Rectal smooth muscle tissue (tissue), 1 donor: ENCODE measurements around the gene NEBL.

Source experiments
- H3K27ac ChIP-seq: one replicate; pipeline ENCODE4 v1.7.0; 2013; ENCODE audit warnings: low read depth, low read length, inconsistent platforms
- H3K27me3 ChIP-seq: one replicate; pipeline ENCODE4 v1.7.0; 2013; ENCODE audit warnings: low read length; ENCODE audit not compliant: control insufficient read depth, insufficient read depth
- H3K36me3 ChIP-seq: one replicate; pipeline ENCODE4 v1.7.0; 2013; ENCODE audit warnings: low read length; ENCODE audit not compliant: control insufficient read depth, insufficient read depth
- H3K4me1 ChIP-seq: one replicate; pipeline ENCODE4 v1.7.0; 2013; ENCODE audit warnings: low read length; ENCODE audit not compliant: control insufficient read depth, insufficient read depth
- H3K4me3 ChIP-seq: one replicate; pipeline ENCODE4 v1.7.0; 2013; ENCODE audit warnings: low read length
- H3K9ac ChIP-seq: one replicate; pipeline ENCODE4 v1.7.0; 2013; ENCODE audit warnings: low read length

Gene NEBL

DNA sequence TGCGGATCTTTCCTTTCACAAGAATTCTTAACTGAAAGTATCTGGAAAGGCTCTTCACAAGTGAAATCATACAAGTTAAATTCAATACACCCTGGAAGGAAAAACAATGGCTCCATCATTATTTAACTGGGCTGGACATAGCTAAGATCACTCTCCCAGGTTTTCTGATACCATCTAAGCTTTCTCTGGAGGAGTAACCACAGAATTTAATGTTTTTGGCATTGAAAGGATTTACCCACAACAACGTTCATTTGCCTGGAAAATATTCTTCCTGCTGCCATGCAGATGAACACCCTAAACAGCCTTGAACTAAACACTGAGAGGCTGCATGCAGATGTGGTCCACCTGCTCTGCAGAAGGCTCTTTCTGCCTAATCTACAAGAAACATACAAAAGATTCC is 4.3 kb downstream of the NEBL start:
- no peak overlapping the region for H3K9ac ChIP-seq
- H3K36me3 ChIP-seq, result no peaks in the 10 kb centered on the region
- no peaks in the 10 kb centered on the region for H3K27me3 ChIP-seq
- no peak overlapping the region for H3K4me3 ChIP-seq
- H3K4me1 ChIP-seq, result no peaks in the 10 kb centered on the region
- H3K27ac ChIP-seq, result no peak overlapping the region

- Histone ChIP-seq H3K27me3 (no peaks in the 10 kb centered on the region), H3K36me3 (no peaks in the 10 kb centered on the region), H3K9ac (no peak overlapping the region), H3K4me3 (no peak overlapping the region), H3K4me1 (no peaks in the 10 kb centered on the region), H3K27ac (no peak overlapping the region)
These were observed 5.0 kb downstream of the NEBL start for GRCh38 chr10:20892011-20892585.

DNA sequence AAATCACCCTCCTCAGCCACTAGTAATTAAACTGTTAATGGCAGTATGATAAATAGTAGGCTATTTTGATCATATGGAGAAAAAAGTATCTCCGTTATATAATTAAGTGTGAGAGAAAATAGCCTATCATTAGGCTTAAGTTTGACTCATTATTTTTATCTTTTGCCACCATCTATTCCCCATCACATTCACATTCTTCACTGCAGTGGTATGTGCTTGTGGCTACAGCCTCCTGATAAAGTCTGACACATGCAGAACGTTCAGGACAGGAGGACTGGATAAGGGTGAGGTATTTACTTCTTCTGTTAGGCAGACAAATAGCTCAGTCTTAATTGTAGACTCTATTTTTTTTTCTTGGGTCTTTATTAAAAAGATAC is 5.8 kb downstream of the NEBL start:
- no peak overlapping the region for H3K27ac ChIP-seq
- H3K4me1 ChIP-seq, result no peaks in the 10 kb centered on the region
- H3K36me3 ChIP-seq, result no peaks in the 10 kb centered on the region
- no peaks in the 10 kb centered on the region for H3K27me3 ChIP-seq
- H3K9ac ChIP-seq, result no peak overlapping the region
- no peak overlapping the region for H3K4me3 ChIP-seq

- Histone ChIP-seq H3K27ac (no peak overlapping the region), H3K4me3 (no peak overlapping the region), H3K27me3 (no peaks in the 10 kb centered on the region), H3K9ac (no peak overlapping the region), H3K36me3 (no peaks in the 10 kb centered on the region), H3K4me1 (no peaks in the 10 kb centered on the region)
These were observed 6.4 kb downstream of the NEBL start for GRCh38 chr10:20890491-20891337.

GRCh38 chr10:20890009-20890408 is 7.1 kb downstream of the NEBL start:
- no peaks in the 10 kb centered on the region for H3K4me1 ChIP-seq
- no peaks in the 10 kb centered on the region for H3K27me3 ChIP-seq
- H3K4me3 ChIP-seq, result no peak overlapping the region
- H3K9ac ChIP-seq, result no peak overlapping the region
- no peak overlapping the region for H3K27ac ChIP-seq
- H3K36me3 ChIP-seq, result no peaks in the 10 kb centered on the region

DNA sequence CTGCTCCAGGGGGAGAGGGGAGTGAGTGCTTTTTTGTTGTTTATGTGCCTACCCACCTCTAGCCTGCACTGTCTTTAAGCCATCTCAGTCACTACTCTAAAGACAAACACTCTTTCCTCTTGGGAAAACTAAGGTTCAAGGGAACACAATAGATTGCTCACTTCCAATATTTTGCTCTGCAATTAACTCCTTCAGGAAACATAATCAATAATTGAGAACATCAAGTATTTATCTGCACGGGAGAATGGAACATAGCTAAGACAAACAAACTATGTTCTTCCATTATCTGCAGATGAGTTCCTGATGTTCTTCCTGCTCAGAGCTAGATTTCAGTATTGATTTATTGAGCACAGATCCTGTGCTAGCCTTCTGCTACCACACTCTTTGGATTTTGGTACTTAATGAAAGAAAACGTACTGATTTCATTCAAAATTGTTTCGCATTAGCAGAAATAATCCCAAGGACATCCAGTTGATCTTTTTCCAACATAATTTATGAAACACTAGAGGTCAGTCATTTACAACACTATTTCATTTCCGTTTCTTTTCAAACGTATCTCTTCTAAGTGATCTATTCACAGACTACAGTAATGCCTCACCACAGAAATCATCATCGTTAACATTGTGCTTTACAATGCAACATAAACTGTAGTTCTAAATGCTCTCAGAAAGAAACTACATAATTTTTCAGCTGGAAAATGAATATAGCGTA is 8.3 kb downstream of the NEBL start:
- Histone ChIP-seq H3K9ac (no peak overlapping the region), H3K27ac (no peak overlapping the region)

GRCh38 chr10:20887706-20888555 is 9.2 kb downstream of the NEBL start:
- Histone ChIP-seq H3K27ac (no peak overlapping the region), H3K4me1 (no peaks in the 10 kb centered on the region), H3K9ac (no peak overlapping the region), H3K4me3 (no peak overlapping the region), H3K27me3 (no peaks in the 10 kb centered on the region), H3K36me3 (no peaks in the 10 kb centered on the region)

More for the DNA sequence above, 8.3 kb downstream of the NEBL start:
- Histone ChIP-seq H3K4me3 (no peak overlapping the region), H3K36me3 (no peaks in the 10 kb centered on the region), H3K4me1 (no peaks in the 10 kb centered on the region), H3K27me3 (no peaks in the 10 kb centered on the region)

- Histone ChIP-seq H3K4me1 (no peaks in the 10 kb centered on the region), H3K9ac (no peak overlapping the region), H3K36me3 (no peaks in the 10 kb centered on the region), H3K27me3 (no peaks in the 10 kb centered on the region), H3K4me3 (no peak overlapping the region), H3K27ac (no peak overlapping the region)
These were observed 11.4 kb downstream of the NEBL start for GRCh38 chr10:20885678-20886077.

DNA sequence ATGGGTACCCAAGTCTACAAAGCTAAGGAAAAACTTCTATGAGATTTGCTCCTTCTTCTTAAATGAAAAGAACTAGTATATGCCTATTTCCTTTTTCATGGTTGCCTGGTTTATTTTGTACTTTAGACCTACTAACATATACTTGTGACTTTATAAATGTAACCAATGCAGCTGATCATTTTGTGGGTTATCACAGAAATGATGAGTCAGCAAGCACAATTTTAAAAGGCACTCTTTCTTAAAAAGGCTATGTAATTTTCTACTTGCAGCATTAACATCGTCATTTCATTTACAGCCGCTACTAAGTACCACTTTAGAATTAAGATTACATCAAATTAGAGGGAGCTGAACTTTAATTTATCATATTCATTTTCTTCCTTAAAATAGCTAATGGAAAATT is 13.6 kb downstream of the NEBL start:
- Histone ChIP-seq H3K36me3 (no peaks in the 10 kb centered on the region), H3K27me3 (no peaks in the 10 kb centered on the region), H3K4me1 (no peaks in the 10 kb centered on the region), H3K9ac (no peak overlapping the region), H3K4me3 (no peak overlapping the region), H3K27ac (no peak overlapping the region)

DNA sequence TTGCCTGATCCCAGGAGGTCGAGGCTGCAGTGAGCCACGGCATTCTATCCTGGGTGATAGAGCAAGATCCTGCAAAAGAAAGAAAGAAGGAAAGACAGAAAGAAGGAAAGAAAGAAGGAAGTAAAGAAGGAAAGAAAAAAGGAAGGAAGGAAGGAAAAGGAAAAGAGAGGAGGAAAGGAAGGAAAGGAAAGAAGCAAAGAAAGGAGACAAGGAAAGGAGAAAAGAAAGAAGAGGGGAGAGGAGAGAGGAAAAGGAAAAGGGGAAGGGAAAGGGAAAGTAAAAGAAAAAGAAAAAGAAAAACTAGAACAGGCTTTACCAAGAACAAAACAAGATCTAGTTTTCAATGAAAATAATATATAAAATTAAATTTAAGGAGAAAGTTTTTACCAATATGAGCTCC is 15.0 kb downstream of the NEBL start:
- Histone ChIP-seq H3K4me3 (no peak overlapping the region), H3K27ac (no peak overlapping the region), H3K27me3 (no peaks in the 10 kb centered on the region), H3K4me1 (no peaks in the 10 kb centered on the region), H3K9ac (no peak overlapping the region), H3K36me3 (no peaks in the 10 kb centered on the region)

GRCh38 chr10:20879136-20879535 is 18.0 kb downstream of the NEBL start:
- Histone ChIP-seq H3K9ac (no peak overlapping the region), H3K27ac (no peak overlapping the region), H3K36me3 (no peaks in the 10 kb centered on the region), H3K27me3 (no peaks in the 10 kb centered on the region), H3K4me1 (no peaks in the 10 kb centered on the region), H3K4me3 (no peak overlapping the region)
